Tibial nerve (tissue), 4 donors: Measurements from ENCODE around the gene SLC25A38.

Experiments
- EP300 ChIP-seq, 2 donors: sonication (generic); formaldehyde crosslinking; IDR thresholded peaks; one replicate each; pipeline ENCODE4 v1.6.1; 2017; ENCODE audit warnings: antibody characterized with exemption in 2 of 2, mild to moderate bottlenecking in 1 of 2
- POLR2A ChIP-seq, 2 donors: fragments of 450-650 bp; IDR thresholded peaks; one replicate each; pipeline ENCODE4 v1.6.1; 2017; ENCODE audit warnings: antibody characterized with exemption in 2 of 2, mild to moderate bottlenecking in 2 of 2, moderate library complexity in 2 of 2
- TF ChIP-seq, protein P1 (sequence below), 5 experiments: fragments of 200-600 bp in 3 of 5; fragments of 450-650 bp in 2 of 5; sonication (generic) in 3 of 5; IDR thresholded peaks; one replicate each; pipeline ENCODE4 v1.5.1; 2016 to 2019; ENCODE audit warnings: antibody characterized with exemption in 5 of 5, mild to moderate bottlenecking in 3 of 5, moderate library complexity in 2 of 5

DNA sequence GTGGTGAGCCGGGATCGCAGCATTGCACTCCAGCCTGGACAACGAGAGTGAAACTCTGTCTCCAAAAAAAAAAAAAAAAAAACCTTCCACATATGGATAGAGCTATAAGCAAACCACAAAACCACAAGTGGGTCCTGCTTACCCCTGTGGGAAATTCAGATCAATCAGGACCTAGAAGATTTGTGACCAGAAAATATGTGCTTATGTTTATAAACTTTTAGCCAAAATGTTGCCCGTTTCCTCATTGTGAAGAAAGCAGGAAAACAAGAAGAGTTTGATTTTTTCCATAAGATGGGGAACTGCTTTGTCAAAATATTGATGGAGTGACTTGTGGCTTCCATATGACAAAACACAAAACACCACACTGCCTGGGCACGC is 3.4 kb upstream of the SLC25A38 start:
- TF ChIP-seq, protein P1, sequence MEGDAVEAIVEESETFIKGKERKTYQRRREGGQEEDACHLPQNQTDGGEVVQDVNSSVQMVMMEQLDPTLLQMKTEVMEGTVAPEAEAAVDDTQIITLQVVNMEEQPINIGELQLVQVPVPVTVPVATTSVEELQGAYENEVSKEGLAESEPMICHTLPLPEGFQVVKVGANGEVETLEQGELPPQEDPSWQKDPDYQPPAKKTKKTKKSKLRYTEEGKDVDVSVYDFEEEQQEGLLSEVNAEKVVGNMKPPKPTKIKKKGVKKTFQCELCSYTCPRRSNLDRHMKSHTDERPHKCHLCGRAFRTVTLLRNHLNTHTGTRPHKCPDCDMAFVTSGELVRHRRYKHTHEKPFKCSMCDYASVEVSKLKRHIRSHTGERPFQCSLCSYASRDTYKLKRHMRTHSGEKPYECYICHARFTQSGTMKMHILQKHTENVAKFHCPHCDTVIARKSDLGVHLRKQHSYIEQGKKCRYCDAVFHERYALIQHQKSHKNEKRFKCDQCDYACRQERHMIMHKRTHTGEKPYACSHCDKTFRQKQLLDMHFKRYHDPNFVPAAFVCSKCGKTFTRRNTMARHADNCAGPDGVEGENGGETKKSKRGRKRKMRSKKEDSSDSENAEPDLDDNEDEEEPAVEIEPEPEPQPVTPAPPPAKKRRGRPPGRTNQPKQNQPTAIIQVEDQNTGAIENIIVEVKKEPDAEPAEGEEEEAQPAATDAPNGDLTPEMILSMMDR (IDR thresholded peaks at IDR 0.05) = no peak
- no peak for TF ChIP-seq EP300 (IDR thresholded peaks at IDR 0.05)
- TF ChIP-seq POLR2A (IDR thresholded peaks at IDR 0.05) = no peak
